Naive B cell (primary cell): ENCODE measurements around the gene LDB2. TPM values are rescaled to one million over a fixed set of nuclear protein-coding genes. Genes with fewer than 3 reads are reported as not detected.
A peak's percentile ranks its signal among the peaks of the same experiment; 100 is the strongest.

Experiments
- ATAC-seq, 2 donors: fragments of 150-1000 bp; cut with Tn5 transposase; 2 replicates each; pipeline ENCODE4 v1.10.0; 2021; ENCODE audit warnings: low read depth in 2 of 2, mild to moderate bottlenecking in 2 of 2, moderate library complexity in 2 of 2
- DNase-seq: peaks from one replicate; pipeline ENCODE4 v3.0.0; 2022
- H3K27ac Mint-ChIP-seq, 6 donors: one replicate each; pipeline ENCODE4 v1.8.0; 2020 to 2022; ENCODE audit warnings: mild to moderate bottlenecking in 6 of 6, mixed read lengths in 6 of 6, moderate library complexity in 5 of 6, inconsistent platforms in 2 of 6
- H3K27me3 Mint-ChIP-seq, 3 donors: one replicate each; pipeline ENCODE4 v1.8.0; 2021 to 2022; ENCODE audit warnings: mixed read lengths in 3 of 3, mild to moderate bottlenecking in 1 of 3
- H3K36me3 Mint-ChIP-seq, 2 donors: one replicate each; pipeline ENCODE4 v1.8.0; 2020 to 2022; ENCODE audit warnings: mixed read lengths in 2 of 2, inconsistent platforms in 1 of 2, mild to moderate bottlenecking in 1 of 2
- H3K4me1 Mint-ChIP-seq, 3 donors: one replicate each; pipeline ENCODE4 v1.8.0; 2020 to 2022; ENCODE audit warnings: mixed read lengths in 3 of 3, inconsistent platforms in 1 of 3, mild to moderate bottlenecking in 1 of 3, moderate library complexity in 1 of 3
- H3K4me3 Mint-ChIP-seq, 8 donors: one replicate each; pipeline ENCODE4 v1.8.0; 2020 to 2022; ENCODE audit warnings: mild to moderate bottlenecking in 8 of 8, mixed read lengths in 8 of 8, moderate library complexity in 8 of 8, inconsistent platforms in 2 of 8
- H3K9me3 Mint-ChIP-seq, 7 donors: one replicate each; pipeline ENCODE4 v1.8.0; 2020 to 2022; ENCODE audit warnings: mixed read lengths in 7 of 7, mild to moderate bottlenecking in 5 of 7, inconsistent platforms in 2 of 7, moderate library complexity in 1 of 7
- polyA plus RNA-seq, 6 donors: library from polyadenylated mRNA; unstranded; fragments of 300-500 nt; fragmentation: Illumina TruSeq; gene quantifications; one replicate each; pipeline ENCODE4 v1.2.3, GENCODE V29; 2021; ENCODE audit warnings: low read depth in 6 of 6

The LDB2 gene
- polyA plus RNA-seq, 6 donors from 2014 or later: not detected

DNA sequence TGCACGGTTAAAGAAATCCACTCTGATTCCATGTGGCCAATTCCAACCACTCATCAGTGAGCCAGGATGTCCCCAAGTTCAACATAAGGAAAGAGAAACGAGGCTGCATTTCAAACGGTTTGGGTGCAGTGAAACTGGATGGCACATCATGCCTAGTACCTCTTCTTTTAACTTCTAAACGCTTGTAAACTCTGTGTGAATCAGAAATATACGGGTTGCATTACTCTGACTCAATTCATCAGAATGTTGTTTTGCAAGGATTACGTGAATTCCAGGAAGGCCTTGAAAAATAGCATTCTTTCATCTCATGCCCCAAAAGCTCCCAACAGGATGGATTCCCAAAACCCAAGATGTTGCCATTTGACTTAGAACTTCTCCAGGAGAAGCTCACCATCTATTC, 270.4 kb downstream of the LDB2 start:
- ATAC-seq (no peak), DNase-seq (no peak)
- Mint-ChIP-seq H3K36me3 (no peaks in the 10 kb centered on the region), H3K4me1 (no peaks in the 10 kb centered on the region), H3K9me3 (peaks cover 0 to 5% (median 0%) of the 10 kb centered on the region in 7 donors), H3K27me3 (no peaks in the 10 kb centered on the region), H3K27ac (no peak overlapping the region), H3K4me3 (no peak overlapping the region)

DNA sequence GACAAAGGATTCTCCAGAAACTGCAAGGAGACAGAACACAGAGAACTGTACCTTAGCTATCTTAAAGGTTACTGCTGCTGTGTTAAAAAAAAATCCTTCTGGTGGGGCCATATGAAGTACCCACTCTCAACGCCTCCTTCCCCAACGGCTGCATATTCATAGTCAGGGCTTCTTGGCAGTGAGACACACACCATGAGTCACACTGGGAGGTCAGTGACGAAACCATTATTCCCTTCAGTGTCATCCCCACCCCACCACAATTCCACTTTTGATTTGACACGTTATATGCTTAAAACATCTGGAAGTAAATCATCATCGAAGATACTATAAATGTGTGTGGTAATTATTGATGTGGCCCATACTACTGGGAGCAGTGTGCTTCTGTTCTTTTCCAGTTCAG, 271.5 kb downstream of the LDB2 start:
- no peak for ATAC-seq
- no peak overlapping the region for H3K27ac Mint-ChIP-seq

DNA sequence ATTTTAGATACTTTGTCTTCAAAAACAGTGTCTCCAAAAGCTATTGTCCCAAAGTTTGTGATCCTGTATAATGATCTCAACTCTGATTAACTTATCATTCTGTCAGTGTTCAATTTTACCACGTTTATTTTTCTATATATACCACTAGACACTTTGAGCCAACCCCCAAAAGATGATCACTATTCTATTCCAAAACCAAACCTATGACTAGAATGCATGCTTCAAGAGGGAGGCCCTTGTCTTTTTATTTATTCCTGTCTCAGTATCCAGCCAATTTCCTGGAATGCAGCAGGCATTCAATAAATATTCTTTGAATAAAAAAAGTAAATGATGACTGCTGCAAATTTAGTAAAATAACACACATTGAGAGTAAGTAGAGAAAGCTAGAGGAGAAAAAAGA, 275.6 kb downstream of the LDB2 start:
- H3K27me3 Mint-ChIP-seq: no peaks in the 10 kb centered on the region
- no peak for DNase-seq
- no peak overlapping the region for H3K27ac Mint-ChIP-seq
- no peaks in the 10 kb centered on the region for H3K4me1 Mint-ChIP-seq
- no peak for ATAC-seq
- H3K36me3 Mint-ChIP-seq: no peaks in the 10 kb centered on the region
- H3K4me3 Mint-ChIP-seq: no peak overlapping the region
- peaks cover 0 to 5% (median 0%) of the 10 kb centered on the region in 7 donors for H3K9me3 Mint-ChIP-seq

More for the DNA sequence above, 271.5 kb downstream of the LDB2 start:
- Mint-ChIP-seq H3K27me3 (no peaks in the 10 kb centered on the region), H3K9me3 (peaks cover 0 to 5% (median 0%) of the 10 kb centered on the region in 7 donors), H3K4me1 (no peaks in the 10 kb centered on the region), H3K4me3 (no peak overlapping the region), H3K36me3 (no peaks in the 10 kb centered on the region)
- DNase-seq: no peak

DNA sequence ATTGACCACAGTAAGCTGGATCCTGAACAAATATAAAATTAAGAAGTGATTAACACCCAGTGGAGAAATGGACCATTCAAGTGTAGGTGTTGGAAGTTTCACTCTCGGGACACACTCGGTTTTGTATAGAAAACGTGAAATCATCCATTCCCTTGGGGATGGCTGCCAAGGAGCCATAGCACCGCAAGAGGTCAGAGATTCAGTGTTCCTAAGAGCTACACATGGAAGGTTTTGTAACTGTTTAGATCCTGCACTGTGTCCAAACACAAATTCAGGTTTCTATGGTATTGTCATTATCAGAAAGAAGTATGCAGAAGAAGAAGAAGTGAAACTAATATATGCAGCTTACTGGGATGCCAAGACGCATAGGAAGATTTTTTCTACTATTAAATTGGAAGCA, 281.0 kb downstream of the LDB2 start:
- Mint-ChIP-seq H3K27me3 (no peaks in the 10 kb centered on the region), H3K4me1 (no peaks in the 10 kb centered on the region), H3K4me3 (no peak overlapping the region), H3K27ac (no peak overlapping the region), H3K36me3 (no peaks in the 10 kb centered on the region), H3K9me3 (peaks cover 3 to 11% (median 7%) of the 10 kb centered on the region in 7 donors)
- ATAC-seq (no peak), DNase-seq (no peak)

DNA sequence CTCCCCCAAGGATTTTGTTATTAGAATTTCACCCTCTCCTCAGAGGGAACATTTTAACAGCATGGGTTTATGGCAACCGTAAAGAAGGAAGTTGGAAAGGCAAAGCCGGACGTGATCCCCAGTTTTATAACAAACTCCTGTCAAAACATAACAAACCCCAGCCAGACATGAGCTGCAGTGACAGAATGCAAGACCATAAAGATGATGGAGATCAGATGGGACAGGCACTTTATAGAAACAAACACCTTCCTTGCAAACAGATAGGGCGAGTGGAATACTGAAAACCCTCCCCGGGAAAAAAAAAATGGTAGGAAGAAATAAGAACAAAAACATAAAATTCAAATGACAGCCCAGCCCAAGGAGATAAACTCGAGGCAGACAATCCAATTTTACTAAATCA, 281.4 kb downstream of the LDB2 start:
- DNase-seq: no peak
- Mint-ChIP-seq H3K27ac (no peak overlapping the region), H3K4me1 (no peaks in the 10 kb centered on the region), H3K4me3 (no peak overlapping the region), H3K36me3 (peaks cover 0 to 1% of the 10 kb centered on the region in 2 donors), H3K9me3 (peaks cover 3 to 12% (median 9%) of the 10 kb centered on the region in 7 donors), H3K27me3 (no peaks in the 10 kb centered on the region)
- no peak for ATAC-seq

DNA sequence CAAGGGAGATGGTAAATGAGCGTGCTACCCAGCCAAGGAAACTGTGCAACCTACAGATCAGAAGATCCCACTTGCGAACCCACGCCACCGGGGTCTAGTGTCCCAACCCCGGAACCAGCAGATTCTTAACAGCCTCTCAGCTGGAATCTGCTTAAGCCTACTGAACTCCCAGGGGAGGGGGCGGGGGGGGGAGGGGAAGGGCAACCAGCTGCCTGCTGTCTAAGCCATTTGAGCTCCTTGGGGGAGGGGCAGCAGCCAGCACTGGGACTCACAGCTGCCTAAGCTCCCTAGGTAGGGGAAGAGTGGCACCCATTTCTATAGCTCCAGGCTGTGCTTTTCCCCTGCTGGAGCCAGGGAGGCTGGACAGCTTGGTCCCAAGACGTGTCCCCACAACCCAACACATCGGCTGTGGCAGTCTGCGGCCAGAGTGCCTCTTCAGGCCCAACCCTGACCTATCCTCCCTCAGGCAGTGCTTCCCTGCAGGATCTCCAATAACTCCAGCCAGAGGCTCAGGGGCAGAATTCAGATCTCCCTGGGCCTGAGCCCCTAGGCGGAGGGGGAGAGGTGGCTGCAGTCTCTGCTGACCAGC, 289.2 kb downstream of the LDB2 start:
- Mint-ChIP-seq H3K9me3 (peaks cover 5 to 16% (median 14%) of the 10 kb centered on the region in 7 donors), H3K36me3 (peaks cover 0 to 5% of the 10 kb centered on the region in 2 donors), H3K27ac (no peak overlapping the region), H3K27me3 (no peaks in the 10 kb centered on the region), H3K4me1 (no peaks in the 10 kb centered on the region), H3K4me3 (no peak overlapping the region)
- DNase-seq (no peak), ATAC-seq (no peak)

DNA sequence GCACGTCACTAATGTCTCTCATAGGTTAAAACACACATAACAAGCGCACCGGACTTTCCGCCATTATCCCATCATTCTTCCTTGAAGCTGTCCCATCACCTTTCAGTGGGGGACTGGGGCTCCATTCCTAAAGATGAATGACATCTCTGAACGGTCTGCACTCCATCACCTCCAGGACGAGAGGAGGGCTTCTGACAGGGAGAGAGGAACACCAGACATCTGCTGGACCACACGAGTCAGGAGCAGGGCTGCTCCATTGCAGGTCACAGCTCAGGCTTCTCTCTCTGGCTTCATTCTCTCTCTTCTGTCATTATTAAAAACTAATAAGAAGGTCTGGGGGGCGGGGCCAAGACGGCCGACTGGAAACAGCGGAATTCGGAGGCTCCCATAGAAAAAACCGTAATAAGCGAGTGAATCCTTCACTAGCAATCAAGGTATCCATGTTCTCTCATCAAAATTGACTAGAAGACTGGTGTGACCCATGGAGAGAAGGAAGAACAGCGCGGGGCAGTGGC, 289.8 kb downstream of the LDB2 start:
- peaks cover 0 to 5% of the 10 kb centered on the region in 2 donors for H3K36me3 Mint-ChIP-seq
- H3K4me3 Mint-ChIP-seq: peak overlapping the region in 1 of 8 donors; percentile 74
- H3K27ac Mint-ChIP-seq: no peak overlapping the region
- ATAC-seq (no peak), DNase-seq (no peak)
- H3K4me1 Mint-ChIP-seq: no peaks in the 10 kb centered on the region
- H3K9me3 Mint-ChIP-seq: peaks cover 5 to 16% (median 10%) of the 10 kb centered on the region in 7 donors
- H3K27me3 Mint-ChIP-seq: no peaks in the 10 kb centered on the region

DNA sequence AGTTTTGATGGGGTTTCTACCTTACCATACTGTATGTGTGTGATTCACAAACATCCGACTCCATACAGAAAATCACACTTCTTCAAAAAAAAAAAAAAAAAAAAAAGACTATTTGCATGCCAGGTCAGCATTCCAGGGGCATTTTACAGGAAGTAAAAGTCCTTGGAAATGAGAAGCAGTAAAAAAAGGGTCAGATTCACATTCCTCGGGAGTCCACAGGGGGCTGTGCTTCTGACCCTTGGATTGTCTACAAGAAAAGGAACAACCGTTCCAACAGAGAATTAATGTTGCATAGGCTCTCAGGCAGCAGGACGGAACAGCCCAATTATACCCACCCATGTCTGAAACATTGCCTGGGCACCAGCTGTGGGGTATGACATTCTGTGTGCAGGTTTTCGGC, 290.3 kb downstream of the LDB2 start:
- no peak overlapping the region for H3K4me3 Mint-ChIP-seq
- ATAC-seq: no peak
- DNase-seq: no peak
- no peak overlapping the region for H3K27ac Mint-ChIP-seq
- peaks cover 5 to 16% (median 10%) of the 10 kb centered on the region in 7 donors for H3K9me3 Mint-ChIP-seq
- no peaks in the 10 kb centered on the region for H3K27me3 Mint-ChIP-seq
- H3K36me3 Mint-ChIP-seq: peaks cover 0 to 5% of the 10 kb centered on the region in 2 donors
- no peaks in the 10 kb centered on the region for H3K4me1 Mint-ChIP-seq

DNA sequence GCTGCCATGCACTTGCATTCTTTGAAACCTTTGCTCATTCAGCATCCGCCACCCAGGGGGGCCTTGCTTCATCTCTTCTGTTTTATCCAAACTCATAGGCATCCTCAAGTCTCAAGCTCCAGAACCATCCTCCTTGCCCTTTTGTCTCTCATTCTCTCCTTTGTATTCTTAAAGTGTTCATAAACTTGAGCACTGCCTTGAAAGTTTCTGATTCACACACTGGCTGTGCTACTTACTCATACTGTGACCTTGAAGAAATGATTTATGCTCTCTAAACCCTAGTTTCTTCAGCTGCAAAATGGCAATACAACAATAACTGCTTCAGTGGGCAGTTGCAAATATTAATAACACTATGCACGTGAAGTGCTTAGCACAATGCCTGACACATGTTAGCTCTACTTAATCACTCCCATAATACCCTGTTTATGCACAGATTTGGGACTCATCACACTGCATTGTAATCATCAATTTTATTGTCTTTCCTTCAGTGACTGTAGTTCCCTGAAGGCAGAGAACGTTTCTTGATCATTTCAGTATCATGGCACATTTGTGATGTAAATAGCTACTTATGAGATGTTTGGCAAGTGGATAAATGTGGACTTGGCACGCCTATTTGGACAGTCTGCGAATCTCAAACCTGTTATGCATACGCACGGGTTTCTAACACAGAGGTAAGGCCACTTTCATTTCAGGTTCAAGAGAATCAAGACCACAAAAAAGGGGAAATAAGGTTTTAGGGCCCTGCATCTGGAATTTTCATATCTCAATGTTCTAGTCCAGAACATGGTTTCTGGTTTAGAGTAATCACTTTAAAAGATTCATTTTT, 291.0 kb downstream of the LDB2 start:
- H3K4me1 Mint-ChIP-seq: no peaks in the 10 kb centered on the region
- no peak overlapping the region for H3K4me3 Mint-ChIP-seq
- DNase-seq: no peak
- H3K27ac Mint-ChIP-seq: no peak overlapping the region
- peaks cover 0 to 5% of the 10 kb centered on the region in 2 donors for H3K36me3 Mint-ChIP-seq
- H3K27me3 Mint-ChIP-seq: no peaks in the 10 kb centered on the region
- no peak for ATAC-seq
- H3K9me3 Mint-ChIP-seq: peaks cover 5 to 18% (median 8%) of the 10 kb centered on the region in 7 donors

DNA sequence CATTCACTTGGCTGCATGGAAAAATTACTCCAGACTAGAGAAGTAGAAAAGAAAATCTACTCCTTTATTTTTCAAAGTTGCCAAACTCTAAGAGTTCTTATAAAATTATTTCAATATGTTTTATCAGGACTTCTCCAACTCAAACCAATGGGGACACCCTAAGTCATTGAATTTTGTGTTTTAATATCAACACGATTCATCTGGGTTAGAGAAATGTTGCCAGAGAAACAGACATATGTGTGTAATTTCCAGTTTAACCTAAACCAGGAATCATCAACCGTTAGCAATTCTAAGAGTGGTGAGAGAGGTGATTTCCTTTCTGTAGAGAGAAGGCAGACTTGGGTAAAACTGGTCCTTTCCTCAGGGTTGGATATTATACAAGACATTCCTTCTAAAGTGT, 291.8 kb downstream of the LDB2 start:
- H3K4me1 Mint-ChIP-seq: no peaks in the 10 kb centered on the region
- peaks cover 2 to 16% (median 7%) of the 10 kb centered on the region in 7 donors for H3K9me3 Mint-ChIP-seq
- peaks cover 0 to under 1% of the 10 kb centered on the region in 2 donors for H3K36me3 Mint-ChIP-seq
- no peaks in the 10 kb centered on the region for H3K27me3 Mint-ChIP-seq
- no peak overlapping the region for H3K4me3 Mint-ChIP-seq
- DNase-seq (no peak), ATAC-seq (no peak)
- H3K27ac Mint-ChIP-seq: no peak overlapping the region

DNA sequence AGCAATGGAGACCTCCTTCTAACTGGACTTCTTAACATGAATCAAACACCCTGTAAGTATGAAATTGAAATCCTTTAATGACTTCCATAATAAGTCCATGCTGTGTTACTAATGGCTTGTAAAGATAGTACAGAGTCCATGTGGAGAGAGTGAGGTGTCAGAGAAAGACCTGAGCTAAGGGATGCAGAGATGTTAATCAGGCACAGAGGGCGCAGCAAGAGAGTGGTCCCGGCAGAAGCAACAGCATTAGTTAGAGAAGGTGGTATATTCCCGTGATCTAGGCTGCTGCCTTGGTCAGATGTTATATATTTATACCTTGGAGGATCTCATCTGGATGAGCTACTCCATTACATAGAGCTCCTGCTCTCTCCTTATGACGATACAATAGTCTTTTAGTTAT, 295.3 kb downstream of the LDB2 start:
- DNase-seq (no peak), ATAC-seq (no peak)
- no peak overlapping the region for H3K27ac Mint-ChIP-seq
- H3K27me3 Mint-ChIP-seq: no peaks in the 10 kb centered on the region
- H3K4me3 Mint-ChIP-seq: no peak overlapping the region
- no peaks in the 10 kb centered on the region for H3K36me3 Mint-ChIP-seq
- H3K4me1 Mint-ChIP-seq: no peaks in the 10 kb centered on the region
- H3K9me3 Mint-ChIP-seq: peaks cover 0 to 9% (median 5%) of the 10 kb centered on the region in 7 donors

DNA sequence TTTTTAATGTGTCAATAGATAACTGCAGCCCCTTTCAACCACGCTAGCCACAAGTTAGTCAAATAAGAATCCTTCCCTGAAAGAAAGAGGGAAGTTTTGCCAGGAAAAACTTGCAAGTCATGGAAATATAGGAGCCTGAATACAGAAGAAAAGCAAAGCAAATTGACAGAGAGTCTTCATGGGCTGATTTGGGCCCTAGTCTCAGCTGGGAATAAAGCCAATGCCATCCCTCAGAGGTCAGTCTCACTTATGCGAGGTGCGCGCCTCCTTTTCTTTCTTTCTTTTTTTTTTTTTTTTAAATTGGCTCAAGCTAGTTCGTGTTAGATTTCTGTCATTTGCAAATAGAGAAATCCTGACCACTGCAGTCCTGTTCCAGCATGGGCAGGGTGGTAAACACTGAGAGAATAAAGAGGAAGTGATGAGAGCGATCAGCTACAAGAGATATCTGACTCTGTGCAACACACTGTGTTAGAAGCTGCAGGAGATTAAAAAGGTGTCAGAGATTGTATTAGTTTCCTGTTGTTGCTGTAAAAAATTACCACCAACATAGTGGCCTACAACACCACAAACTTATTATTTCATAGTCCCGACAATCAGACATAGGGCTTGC, 299.7 kb downstream of the LDB2 start:
- ATAC-seq (no peak), DNase-seq (no peak)
- no peaks in the 10 kb centered on the region for H3K36me3 Mint-ChIP-seq
- peak overlapping the region in 1 of 6 donors; percentile 22 for H3K27ac Mint-ChIP-seq
- H3K27me3 Mint-ChIP-seq: no peaks in the 10 kb centered on the region
- H3K9me3 Mint-ChIP-seq: peaks cover 0 to 4% (median 0%) of the 10 kb centered on the region in 7 donors
- H3K4me1 Mint-ChIP-seq: no peaks in the 10 kb centered on the region
- H3K4me3 Mint-ChIP-seq: no peak overlapping the region

DNA sequence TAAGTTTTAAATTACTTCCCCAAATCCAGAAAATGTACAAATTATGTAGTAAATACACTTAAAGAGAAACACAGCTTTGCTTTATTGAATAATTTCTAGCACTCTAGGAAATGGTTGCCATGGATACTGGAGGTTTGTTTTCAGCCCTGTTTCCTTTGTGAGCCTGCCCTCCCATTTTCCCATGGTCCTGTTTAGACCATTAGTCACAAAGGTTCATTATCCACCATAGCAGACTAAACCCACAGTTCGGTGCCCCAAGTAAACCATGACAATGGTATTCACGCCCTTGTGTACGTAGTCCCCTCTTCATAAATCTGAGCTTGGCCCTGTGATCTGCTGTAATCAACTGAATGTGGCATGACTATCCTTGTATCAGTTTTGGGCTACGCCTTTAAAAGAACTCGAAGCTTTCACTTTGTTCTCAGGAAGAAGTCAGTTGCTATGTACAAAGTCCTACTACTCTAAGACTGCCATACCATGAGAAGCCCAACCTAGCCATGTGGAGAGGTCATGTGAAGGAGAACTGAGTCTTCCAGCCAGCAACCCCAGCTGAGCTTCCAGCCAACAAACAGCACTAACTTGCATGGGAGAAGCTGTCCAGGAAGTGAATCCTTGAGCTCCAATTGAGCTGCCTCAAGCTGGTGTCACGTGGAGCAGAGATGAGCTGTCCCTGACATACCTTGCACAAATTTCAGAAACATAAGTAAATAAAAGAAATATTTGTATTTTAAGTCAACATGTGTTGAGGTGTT, 300.4 kb downstream of the LDB2 start:
- Mint-ChIP-seq H3K27me3 (no peaks in the 10 kb centered on the region), H3K4me3 (no peak overlapping the region), H3K36me3 (no peaks in the 10 kb centered on the region), H3K27ac (peak overlapping the region in 1 of 6 donors; percentile 5), H3K9me3 (peaks cover 0 to 4% (median 0%) of the 10 kb centered on the region in 7 donors), H3K4me1 (no peaks in the 10 kb centered on the region)
- no peak for ATAC-seq
- no peak for DNase-seq
